Smooth muscle cell (in vitro differentiated cells): ENCODE measurements around the gene PPP2R5E. TPM values are rescaled to one million over a fixed set of nuclear protein-coding genes. Genes with fewer than 3 reads are reported as not detected.

ENCODE experiments used
- DNase-seq: peaks from one replicate; lab custom pipeline; 2025; ENCODE audit not compliant: unreplicated experiment; lab: John Stamatoyannopoulos, UW
- H2AFZ ChIP-seq: fragments of 200-600 bp; sonication (generic); 2 replicates; pipeline ENCODE4 v1.6.0; 2016; ENCODE audit warnings: antibody characterized with exemption, low read depth, mild to moderate bottlenecking
- H3F3A ChIP-seq: fragments of 200-600 bp; sonication (generic); 2 replicates; pipeline ENCODE4 v1.6.0; 2017; ENCODE audit warnings: antibody characterized with exemption, low read depth
- H3K27ac ChIP-seq: fragments of 200-600 bp; sonication (generic); 2 replicates; pipeline ENCODE4 v1.5.1; 2016; ENCODE audit warnings: low read depth, mild to moderate bottlenecking
- H3K27me3 ChIP-seq: fragments of 200-600 bp; sonication (generic); 2 replicates; pipeline ENCODE4 v1.6.1; 2016; ENCODE audit warnings: low read depth, mild to moderate bottlenecking
- H3K36me3 ChIP-seq: fragments of 200-600 bp; sonication (generic); 2 replicates; pipeline ENCODE4 v1.5.1; 2016; ENCODE audit warnings: low read depth
- H3K4me1 ChIP-seq: fragments of 200-600 bp; sonication (generic); 2 replicates; pipeline ENCODE4 v1.5.1; 2016; ENCODE audit warnings: low read depth
- H3K4me2 ChIP-seq: fragments of 200-600 bp; sonication (generic); 2 replicates; pipeline ENCODE4 v1.6.0; 2016; ENCODE audit warnings: mild to moderate bottlenecking
- H3K4me3 ChIP-seq: fragments of 200-600 bp; sonication (generic); 2 replicates; pipeline ENCODE4 v1.5.1; 2016; ENCODE audit warnings: mild to moderate bottlenecking
- H3K79me2 ChIP-seq: fragments of 200-600 bp; sonication (generic); 2 replicates; pipeline ENCODE4 v1.6.0; 2016; ENCODE audit warnings: low read depth, mild to moderate bottlenecking
- H3K9ac ChIP-seq: fragments of 200-600 bp; sonication (generic); 2 replicates; pipeline ENCODE4 v1.6.0; 2016; ENCODE audit warnings: low read depth
- H3K9me3 ChIP-seq: fragments of 200-600 bp; sonication (generic); replicated peaks from 2 replicates; pipeline ENCODE4 v1.5.1; 2016; ENCODE audit warnings: low read depth
- H4K20me1 ChIP-seq: fragments of 200-600 bp; sonication (generic); 2 replicates; pipeline ENCODE4 v1.6.0; 2016; ENCODE audit warnings: low read depth
- CTCF ChIP-seq: fragments of 200-600 bp; sonication (generic); IDR thresholded peaks from 2 replicates; pipeline ENCODE4 v1.5.1; 2017; ENCODE audit warnings: borderline replicate concordance, mild to moderate bottlenecking, antibody characterized with exemption; ENCODE audit not compliant: insufficient read depth, poor library complexity, severe bottlenecking
- WGBS: methylation state at CpG from one replicate; pipeline ENCODE4 v1.1.7; 2016; ENCODE audit warnings: low lambda C conversion rate; 5-methylcytosine and 5-hydroxymethylcytosine counted together
- polyA plus RNA-seq: library from polyadenylated mRNA; unstranded; fragments of >200 nt; fragmentation: Nextera tagmentation; extraction: Ambion mirVana; gene quantifications from 2 replicates; pipeline ENCODE4 v1.2.1, GENCODE V29; 2016
- total RNA-seq: library from RNA; depleted of rRNA; stranded (reverse); fragments of >200 nt; gene quantifications from 2 replicates; pipeline ENCODE4 v1.2.3, GENCODE V29; 2014

PPP2R5E gene
- total and polyA plus RNA-seq, 2 experiments from 2014 or later: 31.7 to 47.7 TPM

- Histone ChIP-seq H3K4me3 (peak overlapping the region; percentile 94), H3K36me3 (peaks cover 3% of the 10 kb centered on the region), H3K9me3 (no peaks in the 10 kb centered on the region), H3K27me3 (no peaks in the 10 kb centered on the region), H3K79me2 (peaks cover 39% of the 10 kb centered on the region), H2AFZ (peak overlapping the region; percentile 98), H4K20me1 (peaks cover 31% of the 10 kb centered on the region), H3K27ac (peak overlapping the region; percentile 65), H3K9ac (peak overlapping the region; percentile 90), H3F3A (peaks cover 5% of the 10 kb centered on the region), H3K4me1 (peaks cover 16% of the 10 kb centered on the region), H3K4me2 (peak overlapping the region; percentile 89)
- no peak for TF ChIP-seq CTCF
- WGBS: 2% methylated on average over 22 of the region's 22 CpGs
- DNase-seq: no peak
Measured at GRCh38 chr14:63543826-63544406, 739 bp upstream of the PPP2R5E start.

- Histone ChIP-seq H3K27ac (peak overlapping the region; percentile 84), H3K4me3 (peak overlapping the region; percentile 94), H3K36me3 (peaks cover 9% of the 10 kb centered on the region), H3K4me2 (peak overlapping the region; percentile 97), H3K4me1 (peaks cover 16% of the 10 kb centered on the region), H3K27me3 (no peaks in the 10 kb centered on the region), H3F3A (peaks cover 5% of the 10 kb centered on the region), H3K9ac (peak overlapping the region; percentile 86), H2AFZ (peak overlapping the region; percentile 84), H3K9me3 (no peaks in the 10 kb centered on the region), H3K79me2 (peaks cover 54% of the 10 kb centered on the region), H4K20me1 (peaks cover 46% of the 10 kb centered on the region)
- WGBS: 1% methylated on average over 21 of the region's 46 CpGs
- no peak for DNase-seq
- TF ChIP-seq CTCF: no peak
Measured at GRCh38 chr14:63542231-63542999, 762 bp downstream of the PPP2R5E start.

- no peaks in the 10 kb centered on the region for H3K9me3 ChIP-seq
- no peak for DNase-seq
- H3K4me2 ChIP-seq: no peak overlapping the region
- peaks cover 96% of the 10 kb centered on the region for H4K20me1 ChIP-seq
- H3K27ac ChIP-seq: no peak overlapping the region
- H2AFZ ChIP-seq: no peak overlapping the region
- no peaks in the 10 kb centered on the region for H3K27me3 ChIP-seq
- H3K4me1 ChIP-seq: peaks cover 2% of the 10 kb centered on the region
- TF ChIP-seq CTCF: no peak
- no peaks in the 10 kb centered on the region for H3F3A ChIP-seq
- H3K79me2 ChIP-seq: peaks cover 99% of the 10 kb centered on the region
- no peak overlapping the region for H3K4me3 ChIP-seq
- H3K36me3 ChIP-seq: peaks cover 26% of the 10 kb centered on the region
- no peak overlapping the region for H3K9ac ChIP-seq
Measured at GRCh38 chr14:63535918-63536317, 7.3 kb downstream of the PPP2R5E start.

GRCh38 chr14:63533474-63533873 is 9.7 kb downstream of the PPP2R5E start:
- peaks cover 99% of the 10 kb centered on the region for H4K20me1 ChIP-seq
- 99% methylated on average over 15 of the region's 15 CpGs for WGBS
- H3K79me2 ChIP-seq: peaks cover 98% of the 10 kb centered on the region

More at GRCh38 chr14:63533474-63533873, 9.7 kb downstream of the PPP2R5E start:
- H3K4me3 ChIP-seq: no peak overlapping the region
- DNase-seq: no peak
- H3K36me3 ChIP-seq: peaks cover 22% of the 10 kb centered on the region
- no peaks in the 10 kb centered on the region for H3K9me3 ChIP-seq
- TF ChIP-seq CTCF: no peak
- H3K4me2 ChIP-seq: no peak overlapping the region
- no peak overlapping the region for H2AFZ ChIP-seq
- H3K27me3 ChIP-seq: no peaks in the 10 kb centered on the region
- H3F3A ChIP-seq: no peaks in the 10 kb centered on the region
- H3K4me1 ChIP-seq: no peaks in the 10 kb centered on the region
- no peak overlapping the region for H3K9ac ChIP-seq
- no peak overlapping the region for H3K27ac ChIP-seq
